Stimulated activated CD8-positive, alpha-beta memory T cell treated with anti-CD3 and anti-CD28 coated beads, Interleukin-4, amount 100 ng/mL, for 48 hours (primary cell): Measurements from ENCODE around the gene KIF6.

Source experiments
- DNase-seq: peaks from one replicate; pipeline ENCODE4 v3.0.0-alpha.2; 2020

KIF6 gene

DNA sequence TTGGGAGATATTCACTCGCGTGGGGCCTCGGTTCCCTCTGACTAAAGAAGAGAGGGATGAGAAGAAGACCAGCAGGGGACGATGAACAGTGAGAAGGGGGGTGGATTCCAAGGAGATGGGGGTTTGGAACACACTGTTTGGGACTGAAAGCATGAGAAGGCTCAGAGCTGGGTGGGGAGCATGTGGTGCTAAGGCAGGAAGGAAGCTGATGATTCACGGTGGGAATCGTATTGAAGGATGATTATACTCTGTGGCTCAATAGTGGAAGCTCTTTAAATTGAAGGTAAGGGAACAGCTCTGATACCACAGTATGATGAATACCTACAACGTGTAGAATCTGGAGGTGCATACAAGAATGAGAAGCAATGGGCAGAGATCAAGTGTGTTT lies 285.2 kb downstream of the KIF6 start:
- no peak for DNase-seq

DNA sequence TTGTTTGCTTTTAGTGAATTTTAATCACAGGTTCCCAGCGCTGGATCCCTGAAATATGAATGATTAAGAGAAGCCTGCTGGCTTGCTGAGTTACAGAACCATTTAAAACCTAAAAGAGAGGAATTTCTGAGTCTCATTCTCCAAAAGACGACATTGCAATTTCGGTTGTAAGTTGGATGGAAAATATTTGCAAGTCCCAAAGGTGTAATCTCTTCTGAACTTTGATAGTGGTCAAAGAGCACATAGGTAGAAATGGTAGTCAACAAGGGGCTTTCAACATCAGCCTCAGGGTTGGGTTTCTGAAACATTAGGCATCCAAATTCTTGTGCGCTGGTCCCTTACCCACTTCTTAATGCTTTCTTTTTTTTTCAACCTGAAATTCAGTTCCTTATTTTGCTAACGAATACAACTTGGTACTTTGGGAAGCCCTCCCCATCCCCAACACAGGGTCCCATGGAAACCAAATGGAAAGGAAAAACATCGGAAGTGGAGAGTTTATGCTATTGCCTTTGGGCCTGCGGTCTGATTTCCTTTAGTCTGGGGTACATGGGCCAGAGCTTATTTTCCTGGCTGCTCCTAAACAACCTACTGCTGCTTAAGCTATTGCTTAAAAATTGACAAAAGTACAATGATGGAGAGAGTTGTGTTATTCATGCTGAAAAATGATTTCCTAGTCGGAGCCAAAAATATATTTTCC lies 285.7 kb downstream of the KIF6 start:
- no peak for DNase-seq

GRCh38 chr6:39433630-39434029 lies 291.6 kb downstream of the KIF6 start:
- DNase-seq: no peak

DNA sequence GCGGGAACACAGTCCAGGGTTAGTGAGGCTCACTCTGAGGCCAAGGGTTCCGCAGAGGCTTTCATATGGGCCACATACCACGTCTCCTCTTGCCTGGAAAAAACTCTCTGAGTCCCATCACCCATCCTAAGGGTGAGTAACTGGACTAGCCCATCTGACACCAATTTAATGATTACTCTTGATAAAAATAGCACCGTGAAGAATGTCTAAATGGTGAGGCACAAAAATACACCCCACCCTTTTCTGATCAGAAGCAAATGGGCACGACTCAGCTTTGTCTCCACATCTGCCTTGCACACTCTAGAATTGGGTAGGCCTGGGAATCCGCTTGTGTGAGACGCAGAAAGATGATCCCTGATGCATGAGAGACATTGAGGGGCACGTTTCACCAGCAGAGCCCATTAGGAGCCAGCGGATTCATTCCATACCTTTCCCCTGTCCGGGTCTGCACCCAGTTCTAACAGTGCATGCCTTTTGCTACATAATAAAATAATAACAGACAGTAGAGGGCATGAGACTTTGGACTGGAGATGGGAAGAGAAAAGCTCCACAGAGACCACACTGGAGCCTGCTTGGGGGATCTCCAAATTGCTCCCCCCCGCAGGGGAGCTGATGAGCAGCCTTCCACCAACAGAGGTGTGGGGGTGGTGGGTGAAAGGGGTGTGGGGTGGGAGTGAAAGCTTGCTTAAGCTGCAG lies 292.7 kb downstream of the KIF6 start:
- no peak for DNase-seq

DNA sequence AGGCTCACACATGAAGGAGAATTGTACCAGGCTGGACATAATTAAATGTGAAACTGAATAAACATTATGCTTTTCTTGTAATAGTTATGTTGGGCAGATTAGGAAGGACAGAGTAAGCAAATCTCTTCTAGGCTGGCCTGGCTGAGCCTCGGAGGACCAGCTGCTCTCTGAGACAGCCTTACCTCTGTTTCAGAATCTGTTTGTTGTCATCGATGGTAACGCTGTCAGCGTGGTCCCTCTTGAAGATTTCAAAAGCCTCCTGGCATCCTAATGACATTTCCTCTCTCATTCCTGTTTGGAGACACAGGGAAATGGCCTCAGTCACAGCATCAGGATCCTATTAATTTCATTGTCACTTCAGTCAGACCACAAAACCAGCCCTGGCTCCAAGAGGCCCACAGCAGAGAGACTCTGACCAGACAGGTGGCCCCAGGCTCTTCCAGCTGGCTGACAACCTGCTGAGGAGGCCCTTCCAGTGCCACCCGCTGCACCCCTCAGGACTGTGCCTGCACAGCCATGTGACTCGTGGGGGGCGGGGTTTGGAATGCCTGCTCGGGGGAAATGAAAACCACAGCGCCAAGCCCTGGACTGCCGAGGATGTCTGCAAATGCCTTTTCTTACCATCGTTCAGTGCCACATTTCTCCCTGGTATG lies 294.2 kb downstream of the KIF6 start:
- no peak for DNase-seq

DNA sequence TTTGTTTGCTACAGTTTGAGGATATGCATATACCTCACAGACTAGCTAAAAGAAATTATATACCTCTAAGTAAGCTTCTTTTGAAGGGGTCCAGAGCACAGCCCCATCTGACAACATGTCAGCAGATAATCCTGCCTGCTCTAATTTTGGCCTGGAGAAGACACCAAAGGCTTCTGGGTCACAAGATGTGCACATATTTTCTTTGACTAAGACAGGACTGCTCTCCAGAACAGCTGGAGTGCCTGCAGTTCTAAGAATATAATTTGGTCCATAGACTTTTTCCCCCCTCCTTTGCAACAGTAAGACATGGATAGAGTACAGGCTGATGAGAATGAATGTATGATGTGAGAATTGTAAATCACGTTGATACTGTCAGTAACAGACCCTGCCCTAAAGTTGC lies 294.8 kb downstream of the KIF6 start:
- DNase-seq: no peak

DNA sequence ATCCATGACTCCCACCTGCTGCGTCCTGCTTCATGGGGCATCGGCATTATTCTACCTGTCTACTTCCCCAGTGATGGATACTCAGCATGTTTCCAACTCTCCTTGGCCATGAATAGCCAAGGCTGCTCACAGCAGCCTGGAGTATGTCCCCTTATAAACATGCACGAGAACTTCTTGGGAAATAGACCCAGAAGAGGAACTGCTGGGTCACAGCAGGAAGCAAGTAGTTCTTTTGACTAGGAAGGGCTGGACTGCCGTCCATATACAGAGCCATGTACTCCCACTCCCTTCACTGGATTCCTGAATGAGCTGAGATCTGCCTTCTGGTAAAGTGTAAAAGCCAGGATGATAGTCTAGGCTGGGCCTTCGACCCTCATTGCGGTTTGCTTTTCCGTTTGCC lies 296.4 kb downstream of the KIF6 start:
- no peak for DNase-seq

- no peak for DNase-seq
These were observed 297.1 kb downstream of the KIF6 start for GRCh38 chr6:39428152-39428551.

DNA sequence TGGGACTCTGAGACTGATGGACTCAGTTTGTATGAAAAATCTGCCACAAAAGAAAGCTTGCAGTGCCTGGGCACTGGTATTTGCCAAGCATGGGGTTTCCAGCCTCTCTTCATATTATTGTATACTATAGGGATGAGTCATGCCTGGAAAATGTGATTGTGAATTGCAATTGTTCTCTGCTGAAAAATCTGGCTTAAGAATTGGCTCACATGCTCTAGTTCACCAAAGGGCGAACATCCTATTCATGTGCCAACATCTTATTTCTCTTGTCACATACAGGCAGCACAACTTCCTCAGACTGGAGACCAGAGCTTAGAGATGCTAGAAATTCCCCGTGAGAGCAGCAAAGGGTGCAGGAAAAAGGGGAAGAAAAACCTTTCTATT lies 299.1 kb downstream of the KIF6 start:
- DNase-seq: no peak

DNA sequence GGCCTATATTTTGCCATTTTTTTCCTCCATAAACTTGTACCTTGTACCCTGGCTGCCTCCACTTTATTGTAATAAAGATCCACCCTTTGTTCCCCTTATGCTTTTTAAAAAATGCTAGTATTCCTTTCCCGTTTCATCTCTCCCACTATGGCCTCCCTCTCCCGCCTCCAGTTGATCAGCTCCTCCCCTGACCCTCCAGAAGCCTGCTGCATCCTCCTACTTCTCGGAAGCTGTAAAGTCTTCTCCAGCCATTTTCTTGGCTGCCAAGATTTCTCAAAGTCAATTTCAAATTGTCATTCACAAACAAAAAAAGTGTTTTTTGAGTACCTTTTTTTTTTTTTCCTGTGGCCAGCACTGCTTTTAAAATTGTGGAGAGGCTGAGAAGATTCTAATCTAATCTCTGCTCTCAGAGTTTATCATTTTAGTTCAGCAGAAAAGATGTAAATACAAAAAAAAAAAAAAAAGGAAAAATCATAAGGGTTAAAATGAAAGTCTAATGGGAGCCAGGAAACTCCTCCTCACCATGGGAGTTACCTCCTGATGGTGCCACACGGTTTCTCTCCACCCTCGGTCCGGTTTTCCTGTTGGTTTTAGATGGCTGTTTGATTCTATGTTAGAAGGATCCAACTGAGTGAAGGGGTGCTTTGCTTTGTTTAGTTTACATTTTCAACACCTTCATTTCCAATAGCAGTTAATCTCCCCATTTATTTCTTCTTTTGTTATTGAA lies 299.7 kb downstream of the KIF6 start:
- no peak for DNase-seq

DNA sequence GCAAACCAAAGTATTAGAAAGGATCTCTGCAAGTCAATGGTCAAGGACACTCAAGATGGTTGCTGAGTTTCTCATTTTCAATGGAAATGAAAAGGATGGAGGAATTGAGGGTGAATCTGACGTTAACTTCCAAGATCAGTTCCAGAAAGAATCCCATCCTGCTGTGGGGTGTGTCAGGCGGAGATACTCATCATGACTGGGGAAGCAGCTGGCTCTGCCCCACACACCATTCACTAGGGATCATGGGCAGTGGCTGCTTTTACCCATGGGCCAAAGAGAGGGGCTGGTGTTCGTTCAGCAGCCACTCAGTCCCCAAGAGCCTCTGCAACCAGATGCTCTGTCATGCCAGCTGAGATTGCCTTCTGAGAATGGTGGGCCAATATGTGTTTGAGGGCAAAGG lies 300.4 kb downstream of the KIF6 start:
- DNase-seq: no peak

DNA sequence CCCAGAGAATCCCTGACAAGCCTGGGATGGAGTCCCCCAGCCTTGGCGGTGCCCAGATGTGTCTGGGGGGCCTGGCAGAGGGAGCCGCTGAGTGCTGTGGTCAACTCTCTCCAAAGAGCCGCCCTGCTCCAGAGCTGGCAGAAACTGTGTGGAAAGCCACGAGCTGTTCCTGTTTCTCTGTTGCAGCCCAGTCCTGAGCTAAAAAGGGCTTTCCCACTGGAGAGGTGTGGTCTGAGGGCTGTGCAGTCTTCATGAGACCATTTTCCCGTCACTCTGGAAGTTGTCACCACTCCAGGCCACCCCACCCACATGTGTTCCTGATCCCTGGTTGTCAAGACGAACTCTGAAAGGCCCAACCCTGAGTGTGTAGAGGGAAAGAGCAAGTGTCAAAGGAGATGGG lies 303.0 kb downstream of the KIF6 start:
- no peak for DNase-seq

DNA sequence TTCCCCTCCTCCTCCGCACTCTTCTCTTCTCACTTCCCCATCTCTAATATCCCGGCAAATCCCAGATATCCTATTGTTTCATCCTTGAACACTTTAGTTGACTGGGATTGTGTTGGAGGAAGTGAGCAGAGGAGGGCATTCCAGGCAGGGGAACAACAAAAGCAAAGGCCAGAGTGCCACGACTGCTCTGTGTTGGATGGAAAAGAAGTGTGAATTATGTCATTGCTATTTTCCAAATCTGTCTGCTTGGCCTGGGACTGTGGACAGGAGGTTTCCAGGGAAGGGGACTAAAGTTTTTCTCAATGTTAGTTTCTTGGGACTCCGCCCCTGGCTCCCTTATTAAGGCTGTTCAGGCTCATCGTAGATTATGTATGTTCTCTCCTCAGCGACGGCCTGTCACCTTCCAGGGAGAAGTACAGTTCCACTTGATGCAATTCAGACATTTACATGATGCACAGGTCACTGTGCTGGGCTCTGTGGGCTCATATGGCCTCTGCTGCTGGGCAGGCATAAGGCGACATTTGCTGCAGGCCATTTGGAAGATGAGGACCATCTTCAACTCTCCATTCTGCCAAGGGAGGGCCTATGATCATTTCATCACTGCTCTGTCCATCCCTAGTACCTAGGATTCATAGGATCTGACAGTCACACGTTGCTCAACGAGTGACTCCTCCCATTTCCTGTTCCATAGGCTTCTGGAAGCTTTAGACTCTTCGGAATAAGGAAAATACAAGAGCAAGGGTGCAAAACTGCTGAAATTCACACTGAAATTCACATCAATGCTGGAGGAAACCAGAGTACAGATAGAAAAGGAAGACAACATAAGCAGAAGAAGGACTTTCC lies 303.6 kb downstream of the KIF6 start:
- DNase-seq: no peak

- DNase-seq: no peak
These were observed 304.6 kb downstream of the KIF6 start for GRCh38 chr6:39420300-39421265.

- DNase-seq: no peak
These were observed 305.6 kb downstream of the KIF6 start for GRCh38 chr6:39419607-39420006.

DNA sequence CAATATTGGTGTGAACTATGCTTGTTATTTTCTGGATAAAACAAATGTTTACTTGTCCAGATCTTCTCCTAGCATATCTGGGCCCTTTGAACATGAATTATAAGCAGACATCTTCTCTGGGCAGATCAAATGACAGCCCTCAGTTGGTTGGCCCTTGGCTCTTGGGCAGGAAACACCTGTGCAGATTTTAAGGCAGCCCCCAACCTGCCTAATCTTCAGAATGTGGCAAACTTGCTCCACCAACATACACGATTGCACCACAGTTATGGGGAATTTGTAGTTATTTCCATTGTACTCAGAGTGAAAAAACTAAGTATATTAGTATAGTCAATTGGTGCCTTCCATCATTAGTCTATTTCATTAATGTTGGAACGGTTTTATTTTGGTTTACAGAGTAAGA lies 307.8 kb downstream of the KIF6 start:
- DNase-seq: no peak

DNA sequence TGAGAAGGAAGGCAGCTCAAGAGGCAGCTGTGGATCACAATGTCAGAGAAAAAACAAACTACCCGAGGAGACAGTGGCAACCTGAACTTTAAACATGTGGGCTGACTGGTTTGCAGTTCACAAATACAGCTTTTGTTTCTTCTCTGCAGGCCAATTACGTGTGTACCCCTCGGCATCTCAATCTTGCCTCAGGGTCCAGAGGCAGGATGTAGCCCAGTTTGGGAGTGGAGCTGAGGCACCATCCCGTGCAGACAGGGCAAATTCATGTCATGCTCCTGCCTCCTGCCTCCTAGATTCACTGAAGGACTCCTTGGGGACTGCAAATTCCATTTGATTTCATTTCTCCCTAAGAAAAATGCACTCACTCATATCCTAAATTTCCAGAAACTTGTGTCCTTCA lies 308.5 kb downstream of the KIF6 start:
- no peak for DNase-seq

DNA sequence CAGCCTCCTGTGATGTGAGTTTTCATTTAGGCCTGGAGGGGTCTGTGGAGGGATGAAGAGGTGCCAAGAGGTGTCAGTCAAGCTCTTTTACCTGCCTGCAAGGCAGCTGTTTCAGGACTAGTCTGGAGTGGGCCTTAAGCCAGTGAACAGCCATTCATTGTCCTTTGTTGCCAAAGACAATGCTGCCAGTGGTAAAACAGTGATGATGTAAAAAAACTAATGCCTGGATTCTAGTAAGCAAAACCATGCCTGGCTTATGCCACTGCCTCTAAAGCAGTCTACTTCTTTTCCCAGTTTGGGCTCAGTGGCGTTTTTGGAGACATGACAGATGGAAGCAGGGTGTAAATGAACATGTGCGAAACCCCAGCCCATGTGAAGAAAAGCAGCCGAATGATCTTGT lies 309.2 kb downstream of the KIF6 start:
- no peak for DNase-seq

GRCh38 chr6:39415482-39415881 lies 309.7 kb downstream of the KIF6 start:
- no peak for DNase-seq

- no peak for DNase-seq
These were observed 313.7 kb downstream of the KIF6 start for GRCh38 chr6:39411465-39411864.

DNA sequence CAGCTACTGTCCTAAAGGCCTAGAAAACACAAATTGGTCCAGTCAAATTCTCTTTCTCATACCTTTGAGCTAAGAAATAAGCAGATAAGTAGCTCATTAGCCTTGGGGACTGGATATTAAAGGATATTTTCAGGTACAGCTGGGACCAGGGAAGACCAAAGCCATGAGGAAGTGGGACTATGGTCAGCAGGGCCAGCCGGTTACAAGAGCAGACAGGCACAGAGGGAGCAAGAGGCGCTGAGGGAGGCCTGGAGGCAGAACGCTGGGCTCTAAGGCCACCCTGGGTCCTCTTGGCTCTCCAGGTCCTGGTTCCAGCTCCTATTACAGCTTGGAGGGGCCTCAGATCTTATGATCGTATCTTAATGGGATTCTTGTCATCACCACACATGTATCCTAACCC lies 314.2 kb downstream of the KIF6 start:
- DNase-seq: no peak

GRCh38 chr6:39409889-39410288 lies 315.3 kb downstream of the KIF6 start:
- DNase-seq: no peak
